HG03521 (cell line): ENCODE results near the gene SLC7A9.
"Not testable (repeated sequence)": the region's sequence is repeated elsewhere in the genome, so short reads cannot be mapped to it uniquely, and the experiment has no call there.

Experiments used
- ATAC-seq: cut with Tn5 transposase; IDR thresholded peaks from one replicate; pipeline ENCODE4 v1.9.1; 2021; ENCODE audit warnings: mild to moderate bottlenecking, moderate library complexity; ENCODE audit not compliant: unreplicated experiment

Gene SLC7A9

GRCh38 chr19:32865326-32865725 is 4.2 kb downstream of the SLC7A9 start:
- no peak for ATAC-seq

GRCh38 chr19:32864318-32865007 is 5.1 kb downstream of the SLC7A9 start:
- no peak for ATAC-seq

- no peak for ATAC-seq
These were observed 5.7 kb downstream of the SLC7A9 start for GRCh38 chr19:32863841-32864240.

- ATAC-seq, result no peak
These were observed 6.3 kb downstream of the SLC7A9 start for GRCh38 chr19:32863301-32863700.

GRCh38 chr19:32862741-32863140 is 6.8 kb downstream of the SLC7A9 start:
- no peak for ATAC-seq

- no peak for ATAC-seq
These were observed 7.4 kb downstream of the SLC7A9 start for GRCh38 chr19:32862173-32862572.

GRCh38 chr19:32861596-32861995 is 8.0 kb downstream of the SLC7A9 start:
- no peak for ATAC-seq

- no peak for ATAC-seq
These were observed 10.0 kb downstream of the SLC7A9 start for GRCh38 chr19:32859591-32859990.

GRCh38 chr19:32858559-32858958 is 11.0 kb downstream of the SLC7A9 start:
- ATAC-seq, result no peak

GRCh38 chr19:32858155-32858554 is 11.4 kb downstream of the SLC7A9 start:
- ATAC-seq, result no peak

GRCh38 chr19:32857584-32857983 is 12.0 kb downstream of the SLC7A9 start:
- ATAC-seq, result no peak

GRCh38 chr19:32856818-32857217 is 12.7 kb downstream of the SLC7A9 start:
- ATAC-seq, result not testable (repeated sequence)

GRCh38 chr19:32852216-32852615 is 17.4 kb downstream of the SLC7A9 start:
- ATAC-seq, result no peak

GRCh38 chr19:32848035-32848434 is 21.5 kb downstream of the SLC7A9 start:
- not testable (repeated sequence) for ATAC-seq

- ATAC-seq, result no peak
These were observed 25.8 kb downstream of the SLC7A9 start for GRCh38 chr19:32843716-32844245.

GRCh38 chr19:32842061-32842460 is 27.5 kb downstream of the SLC7A9 start:
- ATAC-seq, result no peak

- no peak for ATAC-seq
These were observed 32.0 kb downstream of the SLC7A9 start for GRCh38 chr19:32837531-32837930.

- ATAC-seq, result not testable (repeated sequence)
These were observed 36.2 kb downstream of the SLC7A9 start for GRCh38 chr19:32833388-32833787.

- ATAC-seq, result not testable (repeated sequence)
These were observed 36.7 kb downstream of the SLC7A9 start for GRCh38 chr19:32832825-32833224.

- not testable (repeated sequence) for ATAC-seq
These were observed 37.5 kb downstream of the SLC7A9 start for GRCh38 chr19:32832094-32832493.

GRCh38 chr19:32831611-32832010 is 38.0 kb downstream of the SLC7A9 start:
- ATAC-seq, result no peak

- ATAC-seq, result no peak
These were observed 39.1 kb downstream of the SLC7A9 start for GRCh38 chr19:32830231-32831014.
